Activated CD4-positive, alpha-beta T cell treated with anti-CD3 and anti-CD28 coated beads for 48 hours (primary cell): ENCODE results near the gene SCN2B.
A peak's percentile ranks its signal among the peaks of the same experiment; 100 is the strongest.

Source experiments
- DNase-seq: peaks from one replicate; pipeline ENCODE4 v3.0.0-alpha.2; 2020

SCN2B gene

DNA sequence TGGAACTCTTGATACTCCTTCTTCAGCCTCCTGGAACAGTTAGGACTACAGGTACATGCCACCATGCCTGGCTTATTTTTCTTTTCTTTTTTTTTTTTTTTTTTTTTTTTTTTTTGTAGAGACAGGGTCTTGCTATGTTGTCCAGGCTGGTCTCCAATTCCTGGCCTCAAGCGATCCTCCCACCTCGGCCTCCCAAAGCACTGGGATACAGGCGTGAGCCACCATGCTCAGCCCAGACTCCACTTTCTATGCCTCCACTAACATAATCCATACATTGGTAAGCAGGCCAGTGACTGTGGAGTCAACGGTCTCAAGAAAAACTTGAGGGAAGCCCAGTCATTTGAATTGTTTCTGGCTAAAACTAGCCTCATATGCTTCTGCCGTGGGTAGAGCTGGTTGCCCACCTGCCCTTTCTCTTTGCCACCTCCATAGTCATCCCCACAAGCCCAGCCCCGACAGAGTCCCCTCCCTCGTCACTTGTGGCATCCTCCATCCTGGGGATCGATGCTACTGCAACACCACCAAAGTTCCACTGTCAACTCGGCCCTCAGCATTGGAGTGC, 2.4 kb downstream of the SCN2B start:
- no peak for DNase-seq

DNA sequence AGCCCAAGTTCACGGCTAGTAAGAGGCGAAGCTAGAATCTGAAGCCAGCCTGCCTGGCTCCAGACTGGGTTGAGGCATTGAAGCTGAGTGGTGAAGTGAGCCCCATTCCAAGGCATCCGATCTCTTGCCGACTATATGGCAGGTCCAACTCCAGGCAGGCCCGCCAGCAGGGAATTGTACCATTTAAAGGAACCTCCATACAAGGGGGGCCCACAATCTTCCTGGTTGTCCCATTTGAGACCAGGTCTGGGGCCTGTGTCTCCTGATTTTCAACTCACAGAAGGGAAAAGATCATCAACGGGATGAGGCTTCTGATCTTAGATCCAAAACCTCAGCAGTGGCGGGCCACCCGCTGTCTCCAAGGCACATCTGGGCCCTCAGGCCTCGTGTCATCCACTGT, 4.1 kb downstream of the SCN2B start:
- no peak for DNase-seq

DNA sequence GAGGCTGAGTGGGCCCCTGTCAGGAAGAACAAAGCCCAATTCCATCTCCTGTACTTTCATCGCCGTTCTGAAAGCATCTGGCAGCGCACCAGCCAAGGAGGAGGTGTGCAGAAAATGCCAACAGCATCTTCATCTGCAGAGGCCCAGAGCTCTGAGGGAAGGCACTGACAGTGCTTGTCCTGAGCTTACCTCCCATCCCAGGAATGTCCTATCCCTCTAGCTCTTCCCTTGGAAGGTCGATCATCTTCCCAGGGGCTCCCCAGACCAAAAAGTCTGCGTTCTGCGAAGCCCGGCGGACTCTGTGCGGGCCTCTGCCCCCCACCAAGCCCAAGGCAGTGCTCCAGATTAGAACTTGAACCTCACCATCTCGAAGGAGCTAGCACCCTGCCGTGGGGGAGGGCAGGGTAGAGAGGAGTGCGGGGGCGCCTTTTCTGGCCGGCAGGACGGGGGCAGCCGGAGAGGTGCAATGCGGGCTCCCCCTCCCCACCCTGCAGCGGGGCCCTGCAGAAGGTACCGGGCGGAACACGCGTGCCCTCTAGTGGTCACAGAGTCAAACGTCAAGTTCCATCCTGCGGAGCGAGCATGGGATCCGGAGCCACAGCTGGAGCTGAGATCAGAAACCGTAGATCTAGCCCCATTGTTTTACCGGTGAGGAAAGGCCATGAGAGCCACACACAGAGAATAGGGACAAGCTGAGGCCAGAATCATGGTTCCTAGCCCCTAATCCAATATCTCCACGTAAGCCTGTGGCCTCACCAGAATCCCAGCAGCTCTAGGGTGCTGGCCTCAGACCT, 5.0 kb downstream of the SCN2B start:
- DNase-seq = peak; percentile 83

DNA sequence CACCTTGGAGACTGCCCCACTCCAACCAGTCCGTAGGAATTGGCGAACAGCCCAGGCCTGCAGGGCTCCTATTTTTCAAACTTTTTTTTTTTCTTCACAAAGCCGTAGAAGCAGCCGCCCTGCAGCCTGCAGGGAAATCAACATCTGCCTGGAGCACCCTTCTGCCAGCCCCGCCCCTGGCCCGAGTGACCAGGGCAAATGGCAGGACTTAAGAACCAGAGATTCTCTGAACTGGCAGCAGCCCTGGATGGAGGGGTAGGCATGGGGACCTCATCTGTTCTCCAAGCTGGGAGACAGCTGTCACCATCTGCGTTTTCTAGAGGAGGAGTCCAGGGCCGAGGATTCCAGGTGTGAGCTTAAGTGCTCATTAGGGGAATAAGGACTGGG, 5.6 kb downstream of the SCN2B start:
- DNase-seq = no peak

DNA sequence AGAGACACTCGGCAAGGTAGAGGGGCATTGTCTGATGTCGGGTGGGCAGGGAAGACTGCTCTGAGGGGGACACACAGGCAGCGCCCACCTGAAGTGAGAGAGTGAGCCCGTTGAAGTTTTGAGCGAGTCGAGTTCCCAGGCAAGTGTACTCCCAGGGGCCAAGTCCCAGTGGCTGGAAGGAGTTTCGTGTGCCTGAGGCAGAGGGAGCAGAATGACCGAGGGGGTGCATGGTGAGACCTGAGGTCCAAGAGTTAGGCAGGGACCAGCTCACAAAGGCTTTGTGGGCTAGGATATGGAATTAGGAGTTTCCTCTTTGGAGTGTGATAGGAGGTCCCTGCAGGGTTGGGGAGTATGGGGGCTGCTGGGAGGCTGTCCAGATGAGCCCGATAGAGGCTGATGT, 6.2 kb downstream of the SCN2B start:
- no peak for DNase-seq

DNA sequence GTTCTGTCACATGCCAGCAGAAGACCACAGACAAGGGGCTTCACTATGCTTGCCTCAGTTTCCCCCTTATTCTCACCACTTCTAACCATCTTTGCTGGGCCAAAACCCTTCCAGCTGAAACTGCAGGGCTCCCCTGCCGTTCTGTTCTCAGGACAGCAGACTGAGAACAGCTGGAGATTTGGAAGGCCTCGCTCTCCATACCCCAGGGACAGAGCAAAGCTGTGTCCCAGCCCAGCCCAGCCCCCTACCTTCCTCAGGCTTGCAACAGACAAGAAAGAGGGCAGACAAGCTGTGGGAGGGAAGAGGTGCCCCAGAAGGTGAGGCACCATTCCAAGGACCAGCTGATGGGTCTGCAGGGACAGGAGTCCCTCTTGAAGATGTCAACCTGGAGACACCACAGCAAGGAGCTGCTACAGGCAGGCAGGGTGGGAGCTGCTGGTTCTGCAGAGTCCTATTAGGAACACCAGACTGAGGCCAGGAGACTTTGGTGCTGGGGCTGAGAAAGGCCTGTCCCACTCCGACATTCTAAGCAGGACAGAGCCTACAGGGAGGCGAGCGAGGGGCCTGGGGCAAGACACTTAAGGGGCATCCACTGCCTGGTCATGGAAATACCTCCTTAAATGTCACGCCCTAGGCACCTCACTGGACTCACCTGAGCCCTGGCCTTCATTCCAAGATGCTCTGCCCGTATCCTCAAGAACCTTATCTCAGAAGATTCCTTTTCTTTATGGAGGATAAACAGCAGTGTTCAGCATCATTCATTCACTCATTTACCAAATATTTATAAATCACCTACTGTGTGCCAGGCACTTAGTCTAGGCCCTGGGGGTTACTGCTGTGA, 6.9 kb downstream of the SCN2B start:
- DNase-seq = no peak

DNA sequence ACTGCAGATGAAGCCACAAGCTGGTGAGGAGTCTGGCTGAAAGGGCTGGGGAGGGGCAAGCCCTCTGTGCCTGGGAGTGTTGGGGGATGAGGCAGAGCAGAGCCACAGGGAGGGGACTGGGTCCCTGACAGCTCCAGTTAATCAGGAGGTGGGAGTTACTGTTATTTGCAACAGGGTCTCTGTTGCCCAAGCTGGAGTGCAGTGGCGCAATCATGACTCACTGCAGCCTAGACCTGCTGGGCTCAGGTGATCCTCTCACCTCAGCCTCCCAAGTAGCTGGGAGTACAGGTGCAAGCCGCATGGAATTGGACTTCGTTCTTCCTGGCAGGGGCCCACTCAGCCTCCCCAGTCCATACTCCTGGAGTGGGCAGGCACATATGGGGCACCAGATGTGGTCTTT, 7.7 kb downstream of the SCN2B start:
- DNase-seq = no peak

DNA sequence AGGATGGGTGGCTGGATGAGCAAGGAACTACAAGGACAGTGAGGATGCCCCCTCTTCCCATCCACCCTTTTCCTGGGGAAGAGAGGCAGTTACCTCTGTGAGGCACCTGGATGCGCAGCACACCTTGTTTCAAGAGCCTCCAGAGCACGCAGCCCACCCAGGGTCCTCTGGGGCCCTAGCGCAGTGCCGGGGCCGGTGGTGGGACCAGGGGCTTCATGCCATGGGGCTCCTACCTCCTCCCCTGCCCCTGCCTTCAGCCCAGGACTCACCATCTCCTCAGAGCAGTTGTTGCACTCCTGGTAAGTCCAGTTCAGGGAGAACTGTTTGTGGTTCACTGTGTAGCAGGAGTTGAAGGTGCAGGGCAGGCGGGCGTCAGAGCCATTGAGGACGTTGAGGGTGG, 8.1 kb downstream of the SCN2B start:
- no peak for DNase-seq

DNA sequence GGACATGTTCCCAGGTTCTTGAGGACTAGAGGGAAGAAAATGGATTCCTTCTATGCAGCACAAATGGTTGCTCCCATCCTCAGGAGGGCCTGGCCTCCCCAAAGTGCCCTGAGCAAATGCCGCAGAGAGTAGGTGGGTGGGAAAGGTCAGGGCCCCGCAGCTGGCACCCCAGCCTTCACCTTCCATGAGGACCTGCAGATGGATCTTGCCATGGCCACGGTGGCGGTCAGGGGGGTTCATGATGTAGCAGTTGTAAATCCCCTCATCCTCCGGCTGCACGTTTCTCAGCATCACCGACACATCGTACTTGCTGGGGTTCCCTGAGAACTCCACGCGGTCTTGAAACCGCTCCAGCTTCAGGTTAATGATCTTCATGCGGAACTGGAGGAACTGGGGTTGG, 8.5 kb downstream of the SCN2B start:
- DNase-seq = no peak

DNA sequence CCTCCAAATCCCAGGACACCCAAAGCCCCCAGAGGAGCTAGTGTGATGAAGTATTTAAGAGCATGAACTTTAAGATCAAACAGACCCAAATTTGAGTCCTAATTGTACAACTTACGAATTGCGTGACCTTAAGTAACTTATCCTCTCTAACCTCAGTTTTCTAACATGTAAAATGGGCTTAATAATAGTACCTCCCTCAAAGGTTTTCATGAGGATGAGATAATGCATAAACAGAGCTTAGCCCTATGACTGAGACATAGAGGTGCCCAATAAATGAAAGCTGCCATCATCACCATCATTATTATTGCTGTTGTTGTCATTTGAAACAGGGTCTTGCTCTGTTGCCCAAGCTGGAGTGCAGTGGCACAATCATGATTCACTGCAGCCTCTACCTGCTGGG, 9.2 kb downstream of the SCN2B start:
- no peak for DNase-seq

DNA sequence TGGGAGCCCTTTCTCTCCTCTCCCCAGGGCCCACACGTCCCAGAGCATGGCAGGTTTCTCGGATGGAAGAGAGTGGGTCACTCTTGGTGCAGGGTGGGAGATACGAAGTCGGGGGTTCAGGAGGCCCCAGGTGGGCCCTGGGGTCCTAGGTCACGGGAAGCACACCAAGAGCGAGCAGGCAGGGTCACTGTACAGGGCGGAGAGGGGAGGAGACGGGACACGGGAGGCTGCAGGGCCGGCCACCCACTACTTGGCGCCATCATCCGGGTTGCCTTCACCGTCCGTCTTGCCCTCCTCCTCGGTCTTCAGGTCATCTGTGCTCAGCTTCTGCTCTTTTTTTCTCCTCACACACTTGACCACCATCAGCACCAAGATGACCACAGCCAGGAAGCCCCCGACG, 9.8 kb downstream of the SCN2B start:
- DNase-seq = no peak

DNA sequence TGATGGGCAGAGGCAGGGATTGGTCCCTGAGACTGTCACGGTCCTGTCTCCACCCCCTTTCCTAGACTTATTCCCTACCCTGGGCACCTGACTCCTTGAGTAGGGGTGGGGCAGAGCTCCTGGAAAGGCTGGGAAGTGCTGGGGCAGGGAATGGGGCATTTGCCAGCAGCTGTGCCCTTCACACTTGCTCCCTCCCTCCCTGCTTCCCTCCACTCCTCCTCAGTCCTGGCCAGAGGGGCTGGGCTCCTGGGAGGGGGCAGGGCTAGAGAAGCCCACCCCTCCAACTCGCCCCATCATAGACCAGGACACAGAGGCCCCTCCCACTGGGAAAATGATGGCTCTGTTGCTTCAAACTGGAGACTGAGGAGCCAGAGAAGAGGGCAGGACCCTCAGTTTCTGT, 11.6 kb downstream of the SCN2B start:
- DNase-seq = no peak

DNA sequence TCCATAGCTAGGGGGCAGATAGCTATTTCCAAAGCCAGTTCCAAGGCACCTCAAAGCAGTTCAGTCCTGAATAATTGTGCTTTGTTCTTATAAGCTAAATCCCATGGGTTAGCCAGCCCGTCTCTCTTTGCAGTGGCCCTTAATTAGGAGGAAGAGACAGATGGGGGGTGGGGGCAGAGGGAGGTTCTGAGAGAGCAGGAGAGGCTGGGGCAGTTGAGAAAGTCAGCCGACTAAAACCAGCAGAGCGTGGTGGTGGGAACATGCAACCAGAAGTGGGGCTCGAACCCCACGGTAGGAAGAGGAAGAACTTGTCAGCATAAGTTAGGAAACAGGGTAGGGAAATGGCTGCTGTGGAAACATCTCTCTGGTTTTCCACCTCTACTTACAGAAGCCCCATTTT, 12.9 kb downstream of the SCN2B start:
- no peak for DNase-seq

DNA sequence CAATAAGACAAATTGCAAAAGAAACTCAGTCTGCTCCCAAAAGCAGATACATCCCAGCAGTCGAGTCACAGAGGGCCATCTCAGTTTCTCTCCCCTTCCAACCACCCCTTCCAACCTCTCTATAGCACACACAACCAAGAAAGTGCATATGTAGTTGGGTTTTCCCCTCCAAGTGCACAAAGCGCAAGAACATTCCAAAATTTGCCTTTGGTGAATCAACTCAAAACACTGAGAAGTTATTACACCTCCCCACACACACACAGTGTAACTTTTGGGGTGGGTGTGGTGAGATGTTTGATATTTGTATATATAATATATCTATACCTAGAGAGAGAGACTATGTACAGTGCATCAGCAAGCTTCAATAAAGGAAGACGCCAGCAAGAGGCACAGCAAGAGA, 13.6 kb downstream of the SCN2B start:
- DNase-seq = no peak

DNA sequence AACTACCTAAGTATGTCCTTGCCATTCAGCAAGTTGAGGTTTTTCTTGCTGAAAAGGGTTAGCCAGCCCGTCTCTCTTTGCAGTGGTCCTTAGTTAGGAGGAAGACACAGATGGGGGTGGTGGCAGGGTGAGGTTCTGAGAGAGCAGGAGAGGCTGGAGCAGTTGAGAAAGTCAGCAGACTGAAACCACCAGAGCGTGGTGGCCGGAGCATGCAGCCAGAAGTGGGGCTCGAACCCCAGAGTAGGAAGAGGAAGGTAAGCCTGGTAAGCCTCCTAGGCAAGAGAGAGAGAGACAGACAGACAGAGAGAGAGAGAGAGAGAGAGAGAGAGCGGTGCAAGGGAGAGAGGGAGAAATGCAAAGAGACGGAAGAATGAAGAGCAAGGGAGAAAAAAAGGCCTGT, 14.7 kb downstream of the SCN2B start:
- no peak for DNase-seq

DNA sequence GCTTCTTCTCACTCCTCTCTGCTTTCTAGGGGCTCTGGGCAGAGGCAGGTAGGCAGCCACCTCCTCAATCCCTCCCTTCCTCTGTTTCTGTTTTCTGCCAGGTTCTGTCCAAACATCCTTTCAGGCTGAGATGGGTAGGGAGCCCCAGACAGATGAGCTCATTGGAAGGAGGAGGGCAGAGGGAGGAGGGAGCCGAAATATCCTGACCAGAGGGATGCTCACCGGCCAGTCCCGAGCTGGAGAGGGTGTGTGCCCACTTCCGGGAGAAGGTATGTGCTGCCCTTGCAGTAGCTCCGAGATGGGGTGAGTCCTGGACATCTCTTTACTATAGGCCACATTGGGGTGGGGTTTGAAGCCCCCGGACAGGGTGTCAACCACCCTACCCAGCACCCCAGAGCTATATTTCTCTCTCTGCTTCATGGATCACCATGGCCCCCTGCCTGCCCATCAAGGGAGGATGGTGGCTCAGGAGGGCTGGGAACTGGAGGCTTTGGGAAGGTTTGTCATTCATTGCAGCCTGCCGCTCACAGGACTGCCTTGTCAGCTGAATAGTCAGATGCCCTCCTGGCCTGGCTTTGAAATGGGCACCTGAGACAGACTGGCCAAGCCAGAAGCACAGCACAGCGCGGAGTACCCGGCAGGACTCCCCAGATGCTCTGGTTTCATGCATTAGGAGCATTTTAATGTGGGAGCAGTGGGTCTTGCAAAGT, 19.1 kb downstream of the SCN2B start:
- DNase-seq = no peak

DNA sequence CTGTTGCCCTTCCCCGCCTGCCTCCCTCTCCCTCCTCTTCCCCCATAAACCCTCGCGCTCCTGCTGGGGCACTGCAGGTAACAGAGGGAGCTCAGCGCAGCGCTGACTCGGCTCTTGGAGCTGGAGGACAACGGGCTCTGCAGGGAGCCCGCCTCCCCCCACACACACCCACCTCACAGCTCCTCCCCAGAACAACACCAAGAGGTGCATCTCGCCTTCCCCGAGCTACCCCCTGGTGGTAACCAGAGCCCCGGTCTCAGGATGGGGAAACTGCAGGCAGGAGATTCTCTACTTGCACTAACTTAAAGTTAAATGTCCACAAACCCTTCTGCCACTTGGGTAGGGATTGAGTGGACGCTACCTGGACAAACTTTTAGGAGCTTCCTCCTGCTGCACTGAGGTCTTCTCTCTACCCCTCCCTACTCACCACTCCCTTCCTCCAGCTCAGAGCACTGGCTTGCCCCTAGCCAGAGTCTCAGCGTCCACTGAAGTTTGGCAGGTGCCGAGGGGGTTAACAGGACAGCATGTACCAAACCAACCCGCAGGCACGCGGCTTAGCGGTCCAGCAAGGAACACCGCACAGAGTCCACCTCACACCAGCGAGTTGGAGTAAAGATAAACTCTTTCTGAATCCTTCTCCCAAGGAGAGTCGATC, 19.8 kb downstream of the SCN2B start:
- peak; percentile 41 for DNase-seq

DNA sequence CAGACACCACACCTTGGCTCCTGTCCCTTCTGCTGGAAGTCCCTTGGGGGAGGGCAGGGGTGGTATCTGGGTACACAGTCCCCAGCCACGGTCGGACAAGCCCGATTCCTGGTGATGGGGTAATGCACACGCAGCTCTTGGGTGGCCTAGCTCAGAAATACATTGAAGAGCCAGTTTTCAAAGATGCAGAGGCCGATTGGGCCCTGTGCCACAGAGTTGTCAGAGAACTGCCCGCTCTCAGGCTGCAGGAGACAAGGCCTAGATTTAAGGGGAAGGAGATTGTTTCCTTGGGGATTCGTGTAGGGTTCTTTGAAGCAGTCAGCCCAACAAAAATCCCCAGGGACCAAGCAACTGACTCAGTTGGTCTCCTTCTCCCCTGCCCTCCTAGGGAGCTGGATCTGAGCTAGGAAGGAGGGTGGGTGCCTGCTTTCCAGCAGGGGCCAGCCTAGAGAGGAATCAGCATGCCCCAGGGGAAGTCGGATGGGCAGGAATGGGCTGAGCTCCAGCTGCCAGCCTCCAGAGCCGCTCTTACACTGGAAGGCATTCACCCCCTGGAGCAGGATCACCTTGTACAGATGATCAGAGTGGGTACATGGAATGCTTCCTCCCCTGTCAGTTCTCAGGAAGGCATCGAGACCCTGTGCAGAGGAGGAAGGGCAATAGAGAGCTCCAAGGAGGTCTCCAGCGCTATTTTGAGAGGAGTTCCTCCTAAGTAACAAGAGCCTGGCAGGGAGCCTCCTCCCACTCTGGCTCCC, 20.5 kb downstream of the SCN2B start:
- no peak for DNase-seq

DNA sequence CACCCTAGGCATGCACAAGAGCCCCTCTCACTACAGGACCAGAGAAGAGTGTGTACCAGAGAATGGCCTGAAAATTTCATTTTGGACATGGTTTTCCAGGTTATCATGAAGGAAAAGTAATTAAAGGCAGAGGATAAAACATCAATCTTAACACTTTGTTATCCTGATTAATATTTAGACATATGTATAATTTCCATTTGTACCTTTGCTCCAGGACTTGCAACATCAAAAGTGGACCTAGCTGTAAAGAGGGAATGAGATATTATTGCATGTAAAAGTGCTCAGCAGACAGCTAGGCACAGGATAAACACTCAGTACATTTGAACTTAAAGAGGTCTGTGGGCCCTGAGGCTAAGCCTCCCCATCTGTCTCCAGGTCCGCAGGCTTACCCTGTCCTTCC, 21.8 kb downstream of the SCN2B start:
- DNase-seq = no peak

DNA sequence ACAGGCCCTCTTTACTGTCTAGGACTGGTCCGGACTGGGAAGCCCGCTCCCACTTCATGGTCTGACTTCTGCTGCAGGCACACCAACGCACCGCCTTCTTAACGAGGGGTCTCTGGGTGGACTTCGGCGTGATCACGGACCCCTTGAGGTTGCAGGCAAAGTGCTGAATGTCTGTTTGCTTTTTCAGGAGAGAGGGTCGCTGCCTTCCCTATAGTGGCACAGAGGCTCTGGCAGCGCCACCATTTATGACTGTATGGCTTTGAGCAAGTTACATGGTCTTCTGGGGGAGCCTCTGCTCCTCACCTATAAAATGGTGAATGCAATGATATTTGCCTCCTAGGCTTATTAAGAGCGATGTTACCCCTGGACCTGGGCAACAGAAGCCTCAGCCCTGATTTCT, 22.5 kb downstream of the SCN2B start:
- no peak for DNase-seq

DNA sequence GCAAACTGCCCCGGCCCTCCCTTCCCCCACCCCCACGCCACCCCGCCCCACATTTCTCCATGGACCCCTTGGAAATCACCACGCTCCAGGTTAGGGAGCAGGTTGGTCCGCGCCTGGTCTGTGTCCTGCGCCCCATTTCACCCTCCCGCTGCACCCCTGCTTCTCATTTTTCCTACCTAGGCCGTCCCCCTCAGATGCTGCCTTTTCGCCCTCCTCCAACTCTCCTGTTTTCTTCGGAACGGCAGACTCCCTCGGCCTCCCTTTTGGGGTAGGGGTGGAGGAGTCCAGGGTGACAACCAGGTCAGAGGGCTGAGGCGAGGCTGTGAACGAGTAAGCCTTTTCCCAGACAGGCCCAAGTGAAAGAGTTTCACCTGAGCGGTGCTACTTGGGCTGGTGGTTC, 22.9 kb downstream of the SCN2B start:
- DNase-seq = no peak
